IMR-90 (cell line): ENCODE data around the gene PSKH1. TPM values are rescaled to one million over a fixed set of nuclear protein-coding genes. Genes with fewer than 3 reads are reported as not detected.

Experiments
- ATAC-seq: fragments of 200-7000 bp; cut with Tn5 transposase; 2 replicates; pipeline ENCODE4 v1.9.1; 2020; ENCODE audit warnings: low read depth, mild to moderate bottlenecking, moderate library complexity
- BruUV-seq: library from RNA; stranded (reverse); fragments of 400-500 nt; replicated peaks from 2 replicates; lab custom pipeline; 2021; lab: Mats Ljungman, UMichigan
- CTCF ChIA-PET: fragments of 300-600 bp; formaldehyde crosslinking; extraction: SDS; loops from one replicate; lab custom pipeline; 2021; ENCODE audit warnings: antibody characterized with exemption; lab: Yijun Ruan, JAX
- POLR2A ChIA-PET: fragments of 300-600 bp; sonication (Branson Sonifier 250); formaldehyde crosslinking; loops from one replicate; lab custom pipeline; 2022; ENCODE audit warnings: antibody characterized with exemption; ENCODE audit not compliant: unreplicated experiment; lab: Charles Lee
- DNase-seq: peaks from one replicate; pipeline ENCODE4 v3.0.0; 2013
- H2AFZ ChIP-seq: replicated peaks from 2 replicates; pipeline ENCODE3; 2013; ENCODE audit warnings: low read length, mild to moderate bottlenecking; ENCODE audit not compliant: poor library complexity
- H2AK5ac ChIP-seq: 2 replicates; pipeline ENCODE4 v1.6.1; 2013; ENCODE audit warnings: low read depth, low read length, inconsistent platforms
- H2AK9ac ChIP-seq: replicated peaks from 2 replicates; pipeline ENCODE3; 2013; ENCODE audit warnings: mild to moderate bottlenecking, low read depth, low read length, moderate library complexity; ENCODE audit not compliant: poor library complexity
- H2BK120ac ChIP-seq: 2 replicates; pipeline ENCODE4 v1.6.1; 2013; ENCODE audit warnings: low read depth, low read length, inconsistent platforms
- H2BK15ac ChIP-seq: 3 replicates; pipeline ENCODE4 v1.6.1; 2013; ENCODE audit warnings: low read depth, low read length, inconsistent platforms
- H2BK20ac ChIP-seq: 2 replicates; pipeline ENCODE4 v1.6.1; 2013; ENCODE audit warnings: low read depth, mild to moderate bottlenecking, inconsistent platforms, low read length, moderate library complexity
- H2BK5ac ChIP-seq: 2 replicates; pipeline ENCODE4 v1.6.1; 2013; ENCODE audit warnings: mild to moderate bottlenecking, low read depth, low read length, inconsistent platforms; ENCODE audit not compliant: poor library complexity, severe bottlenecking
- H3K14ac ChIP-seq: replicated peaks from 2 replicates; pipeline ENCODE4 v1.6.1; 2013; ENCODE audit warnings: low read depth, low read length, inconsistent platforms
- H3K18ac ChIP-seq: 2 replicates; pipeline ENCODE4 v1.6.1; 2013; ENCODE audit warnings: low read depth, low read length, control low read depth
- H3K23ac ChIP-seq: 2 replicates; pipeline ENCODE4 v1.6.1; 2013; ENCODE audit warnings: low read depth, low read length, inconsistent platforms
- H3K27ac ChIP-seq: 2 replicates; pipeline ENCODE4 v1.5.1; 2013; ENCODE audit warnings: mild to moderate bottlenecking, control low read depth, low read length; ENCODE audit not compliant: insufficient read depth
- H3K27me3 ChIP-seq: 2 replicates; pipeline ENCODE4 v1.6.1; 2013; ENCODE audit warnings: low read length; ENCODE audit not compliant: control insufficient read depth, insufficient read depth
- H3K36me3 ChIP-seq: 2 replicates; pipeline ENCODE4 v1.6.1; 2013; ENCODE audit warnings: low read length, mixed read lengths; ENCODE audit not compliant: control insufficient read depth, insufficient read depth
- H3K4ac ChIP-seq: 2 replicates; pipeline ENCODE4 v1.6.1; 2013; ENCODE audit warnings: low read depth, low read length, inconsistent platforms
- H3K4me1 ChIP-seq: 2 replicates; pipeline ENCODE4 v1.6.1; 2013; ENCODE audit warnings: low read length, mixed read lengths; ENCODE audit not compliant: control insufficient read depth, insufficient read depth
- H3K4me2 ChIP-seq: 2 replicates; pipeline ENCODE4 v1.6.1; 2013; ENCODE audit warnings: low read depth, mild to moderate bottlenecking, control low read depth, low read length, moderate library complexity
- H3K4me3 ChIP-seq: 2 replicates; pipeline ENCODE4 v1.5.1; 2013; ENCODE audit warnings: low read depth, mild to moderate bottlenecking, control low read depth, low read length, moderate library complexity; ENCODE audit not compliant: insufficient read depth
- H3K56ac ChIP-seq: 2 replicates; pipeline ENCODE4 v1.6.1; 2013; ENCODE audit warnings: low read length, inconsistent platforms; ENCODE audit not compliant: insufficient read depth; ENCODE audit errors: extremely low read depth
- H3K79me1 ChIP-seq, 2 experiments: 2 replicates each; pipeline ENCODE4 v1.6.1; 2013; ENCODE audit warnings: low read length in 2 of 2, inconsistent platforms in 1 of 2, low read depth in 1 of 2
- H3K9ac ChIP-seq: 2 replicates; pipeline ENCODE4 v1.6.1; 2013; ENCODE audit warnings: low read depth, low read length, control low read depth
- H3K9me1 ChIP-seq: 2 replicates; pipeline ENCODE4 v1.6.1; 2013; ENCODE audit warnings: low read length, inconsistent platforms; ENCODE audit not compliant: insufficient read depth
- H3K9me3 ChIP-seq: 2 replicates; pipeline ENCODE4 v1.6.1; 2013; ENCODE audit warnings: low read length; ENCODE audit not compliant: control insufficient read depth, insufficient read depth
- H4K20me1 ChIP-seq: 2 replicates; pipeline ENCODE4 v1.6.1; 2013; ENCODE audit warnings: low read length, inconsistent platforms; ENCODE audit not compliant: insufficient read depth
- H4K5ac ChIP-seq: 2 replicates; pipeline ENCODE4 v1.6.1; 2013; ENCODE audit warnings: mild to moderate bottlenecking, low read depth, low read length, control low read depth
- H4K8ac ChIP-seq, 2 experiments: 2 replicates each; pipeline ENCODE4 v1.6.1; 2013; ENCODE audit warnings: low read depth in 2 of 2, low read length in 2 of 2, control low read depth in 1 of 2, inconsistent platforms in 1 of 2
- H4K91ac ChIP-seq: 2 replicates; pipeline ENCODE4 v1.6.1; 2013; ENCODE audit warnings: low read depth, low read length, inconsistent platforms; ENCODE audit not compliant: insufficient read depth
- BHLHE40 ChIP-seq: fragments of 150-350 bp; IDR thresholded peaks from 2 replicates; pipeline ENCODE4 v1.6.1; 2016; ENCODE audit warnings: mild to moderate bottlenecking, low read depth, low read length
- CEBPB ChIP-seq: IDR thresholded peaks from 2 replicates; pipeline ENCODE4 v1.6.1; 2012; ENCODE audit warnings: low read depth, low read length, improper control_type of control experiment
- NFE2L2 ChIP-seq: fragments of 150-350 bp; IDR thresholded peaks from 2 replicates; pipeline ENCODE4 v1.6.1; 2016; ENCODE audit warnings: low read depth, mild to moderate bottlenecking, low read length
- RAD21 ChIP-seq: IDR thresholded peaks from 2 replicates; pipeline ENCODE4 v1.6.1; 2012; ENCODE audit warnings: low read length, improper control_type of control experiment
- RFX5 ChIP-seq: IDR thresholded peaks from 2 replicates; pipeline ENCODE4 v1.8.0; 2012; ENCODE audit warnings: low read depth, mild to moderate bottlenecking, low read length, moderate library complexity
- WGBS, 2 experiments: methylation state at CpG; one replicate each; pipeline versions ENCODE4 v1.1.5 to v1.1.7; 2013; ENCODE audit warnings: missing lambda C conversion rate in 2 of 2; ENCODE audit not compliant: insufficient read length in 1 of 2; ENCODE audit errors: extremely low coverage in 2 of 2; 5-methylcytosine and 5-hydroxymethylcytosine counted together
- dilution Hi-C: fragments of 300-500 bp; cut with HindIII; formaldehyde crosslinking; loops from one replicate; pipeline ENCODE4 v1.14.3; 2018; ENCODE audit warnings: low sequenced_read_pairs; ENCODE audit not compliant: unreplicated experiment
- in situ Hi-C: fragments of 300-500 bp; cut with MboI; formaldehyde crosslinking; loops from 3 replicates; pipeline ENCODE4 v1.14.3; 2019; ENCODE audit warnings: low sequenced_read_pairs, inconsistent platforms, mixed read lengths
- intact Hi-C: fragments of 100-400 bp; cut with micrococcal nuclease; formaldehyde crosslinking; loops from 2 replicates; pipeline ENCODE4 v1.10.0; 2022
- polyA plus RNA-seq, 3 experiments: library from polyadenylated mRNA; depleted of rRNA; stranded (reverse); fragments of >200 nt; gene quantifications; 2 replicates each; pipeline ENCODE4 v1.2.3, GENCODE V29; 2012; ENCODE audit warnings: low replicate concordance in 1 of 3
- total RNA-seq: library from RNA; depleted of rRNA; stranded (reverse); fragments of >200 nt; gene quantifications from 2 replicates; pipeline ENCODE4 v1.2.3, GENCODE V29; 2012
- TF ChIP-seq, protein P1 (sequence below): conservative IDR thresholded peaks from 2 replicates; pipeline ENCODE4 v1.5.1; 2012; ENCODE audit warnings: mild to moderate bottlenecking, low read depth, low read length, improper control_type of control experiment
- TF ChIP-seq, protein P2 (sequence below): fragments of 150-350 bp; IDR thresholded peaks from 2 replicates; pipeline ENCODE4 v1.6.1; 2016; ENCODE audit warnings: low read depth, mild to moderate bottlenecking, low read length, moderate library complexity, borderline replicate concordance

The PSKH1 gene
- total and polyA plus RNA-seq, 2 of the 4 experiments (the other 2 are of a cell fraction), result 11.5 to 26.7 TPM

DNA sequence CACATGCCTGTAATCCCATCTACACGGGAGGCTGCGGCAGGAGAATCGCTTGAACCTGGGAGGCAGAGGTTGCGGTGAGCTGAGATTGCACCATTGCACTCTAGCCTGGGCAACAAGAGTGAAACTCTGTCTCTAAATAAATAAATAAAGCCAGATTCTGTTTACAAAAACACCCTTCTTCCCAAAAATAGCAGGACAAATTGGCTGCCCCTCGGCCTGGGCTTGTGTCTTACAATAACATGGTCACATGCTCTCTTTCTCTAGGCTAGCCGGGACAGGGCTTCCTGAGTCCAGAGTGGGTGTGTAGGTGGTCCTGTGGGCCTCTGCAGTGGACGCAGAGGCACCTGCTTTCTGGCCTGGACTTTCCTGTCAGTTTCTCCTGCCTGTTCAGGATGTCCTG lies 23.4 kb upstream of the PSKH1 start:
- Histone ChIP-seq H3K4me3 (no peak overlapping the region), H3K4ac (no peak overlapping the region), H3K27me3 (no peaks in the 10 kb centered on the region), H3K4me1 (peaks cover 10% of the 10 kb centered on the region), H2BK15ac (no peak overlapping the region), H3K56ac (no peak overlapping the region), H2BK120ac (no peak overlapping the region), H4K91ac (no peak overlapping the region), H2AK9ac (no peak overlapping the region), H3K27ac (no peak overlapping the region), H3K23ac (no peak overlapping the region), H3K9ac (no peak overlapping the region), H3K4me2 (no peak overlapping the region), H3K14ac (no peak overlapping the region), H3K9me1 (peaks cover 15% of the 10 kb centered on the region), H4K8ac (no peak overlapping the region), H2BK5ac (no peak overlapping the region), H2AFZ (no peak overlapping the region), H3K79me1 (peaks cover 36 to 62% of the 10 kb centered on the region in 2 experiments), H3K36me3 (peaks cover 42% of the 10 kb centered on the region), H2BK20ac (no peak overlapping the region), H4K20me1 (peaks cover 36% of the 10 kb centered on the region), H2AK5ac (no peak overlapping the region), H4K5ac (no peak overlapping the region), H3K9me3 (no peaks in the 10 kb centered on the region), H3K18ac (no peak overlapping the region)
- no TSS peak for BruUV-seq
- intact Hi-C loops, result no loop called here
- CTCF ChIA-PET, result no interaction called here
- 100% methylated on average over 3 of the region's 7 CpGs; no CpG with 5 or more reads in 1 of the 2 experiments for WGBS, 2 experiments
- POLR2A ChIA-PET, result no interaction called here
- dilution Hi-C loops, result no loop called here
- in situ Hi-C loops, result no loop called here
- TF ChIP-seq RFX5 (no peak), RAD21 (no peak), CEBPB (no peak), NFE2L2 (no peak), BHLHE40 (no peak)
- TF ChIP-seq, protein P1, sequence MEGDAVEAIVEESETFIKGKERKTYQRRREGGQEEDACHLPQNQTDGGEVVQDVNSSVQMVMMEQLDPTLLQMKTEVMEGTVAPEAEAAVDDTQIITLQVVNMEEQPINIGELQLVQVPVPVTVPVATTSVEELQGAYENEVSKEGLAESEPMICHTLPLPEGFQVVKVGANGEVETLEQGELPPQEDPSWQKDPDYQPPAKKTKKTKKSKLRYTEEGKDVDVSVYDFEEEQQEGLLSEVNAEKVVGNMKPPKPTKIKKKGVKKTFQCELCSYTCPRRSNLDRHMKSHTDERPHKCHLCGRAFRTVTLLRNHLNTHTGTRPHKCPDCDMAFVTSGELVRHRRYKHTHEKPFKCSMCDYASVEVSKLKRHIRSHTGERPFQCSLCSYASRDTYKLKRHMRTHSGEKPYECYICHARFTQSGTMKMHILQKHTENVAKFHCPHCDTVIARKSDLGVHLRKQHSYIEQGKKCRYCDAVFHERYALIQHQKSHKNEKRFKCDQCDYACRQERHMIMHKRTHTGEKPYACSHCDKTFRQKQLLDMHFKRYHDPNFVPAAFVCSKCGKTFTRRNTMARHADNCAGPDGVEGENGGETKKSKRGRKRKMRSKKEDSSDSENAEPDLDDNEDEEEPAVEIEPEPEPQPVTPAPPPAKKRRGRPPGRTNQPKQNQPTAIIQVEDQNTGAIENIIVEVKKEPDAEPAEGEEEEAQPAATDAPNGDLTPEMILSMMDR, result no peak
- TF ChIP-seq, protein P2, sequence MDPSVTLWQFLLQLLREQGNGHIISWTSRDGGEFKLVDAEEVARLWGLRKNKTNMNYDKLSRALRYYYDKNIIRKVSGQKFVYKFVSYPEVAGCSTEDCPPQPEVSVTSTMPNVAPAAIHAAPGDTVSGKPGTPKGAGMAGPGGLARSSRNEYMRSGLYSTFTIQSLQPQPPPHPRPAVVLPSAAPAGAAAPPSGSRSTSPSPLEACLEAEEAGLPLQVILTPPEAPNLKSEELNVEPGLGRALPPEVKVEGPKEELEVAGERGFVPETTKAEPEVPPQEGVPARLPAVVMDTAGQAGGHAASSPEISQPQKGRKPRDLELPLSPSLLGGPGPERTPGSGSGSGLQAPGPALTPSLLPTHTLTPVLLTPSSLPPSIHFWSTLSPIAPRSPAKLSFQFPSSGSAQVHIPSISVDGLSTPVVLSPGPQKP, result no peak
- no peak for DNase-seq
- ATAC-seq, result no peak
